Midbrain (tissue), 1 donor: ENCODE measurements around the gene EMC8.
"Not testable (repeated sequence)": the region's sequence is repeated elsewhere in the genome, so short reads cannot be mapped to it uniquely, and the experiment has no call there.

ENCODE experiments used
- DNase-seq: peaks from one replicate; lab custom pipeline; 2025; lab: John Stamatoyannopoulos, UW

The EMC8 gene

DNA sequence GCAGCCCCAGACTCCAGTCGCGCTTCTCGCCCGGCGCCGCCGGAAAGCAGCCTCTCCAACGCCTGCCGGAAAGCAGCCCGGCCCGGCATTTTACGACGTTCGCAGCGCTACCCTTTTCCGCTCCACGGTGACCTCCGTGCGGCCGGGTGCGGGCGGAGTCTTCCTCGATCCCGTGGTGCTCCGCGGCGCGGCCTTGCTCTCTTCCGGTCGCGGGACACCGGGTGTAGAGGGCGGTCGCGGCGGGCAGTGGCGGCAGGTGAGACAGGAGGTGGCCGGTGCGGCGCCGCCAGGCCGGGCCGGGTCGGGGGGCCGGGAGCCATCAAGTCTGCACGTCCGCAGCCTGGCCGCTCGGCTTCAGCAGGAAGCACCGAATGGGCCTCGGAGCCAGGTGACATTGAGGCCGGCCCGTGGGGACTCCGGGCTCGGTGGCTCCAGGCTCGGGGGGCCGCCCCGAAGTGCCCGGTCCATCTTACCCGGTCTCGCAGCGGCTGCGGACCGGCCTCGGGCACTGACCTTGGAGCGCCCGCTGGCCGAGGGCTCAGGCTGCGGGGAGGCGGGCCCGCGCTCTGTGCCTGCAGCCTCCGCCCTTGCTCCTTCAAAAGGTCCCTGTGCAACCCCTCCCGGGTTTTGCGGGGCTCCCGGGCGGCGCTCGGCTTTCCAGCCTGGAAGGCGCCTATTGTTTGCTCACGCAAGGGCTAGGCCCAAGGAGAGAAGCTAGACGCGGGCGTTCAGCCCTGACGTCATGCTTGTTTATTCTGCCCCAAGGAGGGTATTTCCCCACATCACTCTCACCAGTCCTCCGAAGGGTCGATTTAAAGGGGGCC is at the start of gene EMC8, which contains the start of gene COX4I1:
Gene EMC8 (minus strand): TSS at position 48 of the 824 bp plus-strand sequence. CDS start 249 bp downstream, outside the sequence.
Gene COX4I1 (plus strand): TSS at position 199 of the 824 bp plus-strand sequence. CDS start 1,511 bp downstream, outside the sequence.
- peak; percentile 94 for DNase-seq

DNA sequence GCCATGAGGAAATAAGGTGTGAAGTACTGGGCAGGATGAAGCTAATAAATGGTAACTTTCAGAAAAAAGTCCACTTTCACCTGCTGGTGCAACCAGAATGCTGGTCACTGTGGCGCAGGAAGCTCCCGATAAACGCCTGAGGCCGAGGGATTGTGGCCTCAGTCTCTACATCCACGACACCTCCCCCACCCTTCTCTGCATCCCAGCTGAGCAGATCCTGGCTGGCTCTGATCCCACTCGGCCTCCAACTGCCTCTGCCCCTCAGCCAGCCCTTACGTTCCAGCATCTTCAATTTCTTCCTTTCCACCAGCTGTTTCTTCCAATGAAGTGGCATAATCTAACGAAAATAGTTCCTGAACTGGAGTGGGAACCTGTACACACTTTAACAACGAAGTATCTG is 49.6 kb upstream of the EMC8 start:
- DNase-seq: no peak

DNA sequence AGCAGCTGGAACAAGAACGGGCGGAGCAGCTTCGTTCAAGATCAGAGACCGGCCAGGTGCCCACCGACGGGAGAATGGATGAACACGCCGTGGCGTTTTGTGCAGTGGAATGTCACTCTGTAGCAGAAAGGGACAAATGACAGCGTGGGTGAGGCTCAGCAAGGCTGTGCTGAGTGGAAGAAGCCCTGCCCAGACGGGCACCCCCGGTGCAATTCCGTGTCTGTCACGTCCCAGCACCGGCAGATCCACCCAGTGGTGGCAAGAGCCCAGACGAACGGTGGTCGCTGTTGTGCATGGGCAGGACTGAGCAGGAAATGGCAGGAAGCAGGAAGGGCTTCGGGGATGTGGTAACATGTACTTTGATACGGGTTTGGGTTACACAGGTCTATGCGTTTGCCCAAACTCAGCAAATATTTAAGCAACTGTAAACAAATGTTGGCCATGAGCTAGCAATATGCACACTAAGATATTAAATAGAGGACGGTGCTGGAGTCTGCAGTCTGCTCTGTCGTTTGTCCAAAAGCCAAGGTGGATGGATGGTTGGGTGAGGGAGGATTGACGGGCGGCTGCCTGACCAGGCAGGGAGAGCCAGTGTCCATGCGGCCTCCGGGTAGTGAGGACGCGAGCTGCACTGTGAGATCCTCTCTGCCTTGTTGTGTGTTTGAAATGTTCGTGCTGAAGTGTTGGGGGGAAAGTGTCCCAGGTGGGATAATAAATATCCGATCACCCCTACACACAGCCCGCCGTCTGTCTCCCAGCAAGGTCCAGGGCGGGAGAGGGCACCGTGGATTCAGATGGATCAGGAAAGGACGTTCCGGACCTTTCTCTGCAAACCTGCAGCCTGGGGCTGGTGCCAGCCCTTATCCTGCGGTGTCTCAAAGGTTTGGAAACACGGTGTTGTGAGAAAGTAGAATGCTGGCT is 48.6 kb upstream of the EMC8 start:
- DNase-seq: no peak

DNA sequence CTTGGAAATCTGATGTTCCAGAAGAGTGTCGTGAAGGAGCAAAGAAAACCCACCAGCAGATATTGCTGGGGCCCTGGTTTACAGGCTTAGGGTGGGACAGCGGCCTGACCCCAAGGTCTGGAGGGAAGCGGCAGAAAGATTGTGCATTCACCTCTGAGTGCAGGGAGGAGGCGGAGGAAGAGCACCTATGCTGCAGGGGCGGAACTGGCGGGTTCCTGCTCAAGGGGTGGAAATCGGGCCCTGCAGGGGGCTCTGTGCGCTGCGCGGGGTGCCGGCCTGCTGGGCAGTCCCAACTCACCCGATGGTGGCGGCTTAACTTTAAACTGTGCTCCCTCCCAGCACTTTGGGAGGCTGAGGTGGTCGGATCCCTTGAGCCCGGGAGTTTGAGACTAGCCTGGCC is 47.7 kb upstream of the EMC8 start:
- no peak for DNase-seq

DNA sequence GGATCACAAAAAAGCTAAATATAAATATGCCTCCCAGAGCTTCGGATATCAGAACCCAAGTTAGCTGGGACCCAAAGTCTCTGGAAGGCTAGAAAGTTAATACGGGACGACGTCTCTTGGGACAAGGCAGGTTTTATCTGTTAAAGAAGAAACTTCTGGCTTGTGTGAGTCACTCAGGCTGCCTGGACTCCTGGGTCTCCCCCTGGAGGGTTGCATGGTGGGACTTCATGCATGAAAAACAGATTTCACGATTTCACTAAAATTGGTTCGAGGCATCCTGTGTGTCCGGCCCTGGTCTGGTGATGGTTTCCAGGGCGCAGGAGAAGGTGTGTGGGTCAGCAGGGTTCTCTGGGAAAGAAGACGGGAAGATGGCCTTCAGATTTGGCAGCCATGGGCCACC is 47.1 kb upstream of the EMC8 start:
- no peak for DNase-seq

DNA sequence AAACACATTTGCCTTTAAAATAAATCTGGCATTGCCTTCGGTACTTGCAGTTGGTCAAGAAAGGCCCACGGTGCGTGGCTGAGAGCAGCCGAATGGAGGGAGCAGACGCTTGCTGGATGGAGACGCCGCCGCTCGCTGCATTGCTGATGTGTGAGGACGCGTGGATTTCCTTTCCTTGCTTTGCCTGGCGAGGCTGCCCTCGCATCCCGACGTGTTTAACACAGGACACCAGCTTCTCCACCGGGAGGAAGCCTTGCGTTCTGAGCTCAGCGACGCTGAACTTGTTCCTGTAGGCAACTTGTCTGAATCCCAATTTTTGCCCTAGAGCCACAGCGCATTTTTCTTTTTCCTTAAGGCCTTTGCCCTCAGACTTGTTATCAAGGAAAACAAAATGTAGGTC is 45.9 kb upstream of the EMC8 start:
- DNase-seq: no peak

DNA sequence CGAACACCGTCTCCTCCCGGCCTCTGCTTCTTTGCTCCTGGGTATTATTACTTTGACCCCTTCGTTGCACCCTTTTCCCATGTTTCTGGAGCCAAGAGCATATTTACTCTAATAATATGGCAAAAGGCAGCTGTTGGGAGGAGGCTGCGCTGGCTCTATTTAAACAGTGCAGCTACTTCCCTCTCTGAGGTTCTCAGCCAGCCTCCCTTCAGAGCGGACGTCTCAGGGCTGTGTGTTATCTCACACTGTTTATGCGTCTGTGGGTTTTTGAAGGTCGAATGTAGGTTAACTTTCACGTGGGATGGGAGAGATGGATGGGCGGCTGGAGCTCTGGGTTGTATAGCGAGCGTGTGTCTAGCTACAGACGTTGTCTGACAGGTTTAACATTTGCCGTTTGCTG is 45.4 kb upstream of the EMC8 start:
- DNase-seq: no peak

DNA sequence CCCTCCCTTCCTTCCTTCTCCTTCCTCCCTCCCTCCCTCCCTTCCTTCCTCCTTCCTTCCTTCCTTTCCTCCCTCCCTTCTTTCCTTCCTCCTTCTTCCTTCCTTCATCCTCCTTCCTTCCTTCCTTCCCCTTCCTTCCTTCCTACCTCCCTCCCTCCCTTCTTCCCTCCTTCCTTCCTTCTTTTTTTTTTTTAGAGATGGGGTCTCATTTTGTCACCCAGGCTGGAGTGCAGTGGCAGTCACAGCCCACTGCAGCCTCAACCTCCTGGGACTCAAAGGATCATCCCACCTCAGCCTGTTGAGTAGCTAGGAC is 44.8 kb upstream of the EMC8 start:
- DNase-seq: no peak

DNA sequence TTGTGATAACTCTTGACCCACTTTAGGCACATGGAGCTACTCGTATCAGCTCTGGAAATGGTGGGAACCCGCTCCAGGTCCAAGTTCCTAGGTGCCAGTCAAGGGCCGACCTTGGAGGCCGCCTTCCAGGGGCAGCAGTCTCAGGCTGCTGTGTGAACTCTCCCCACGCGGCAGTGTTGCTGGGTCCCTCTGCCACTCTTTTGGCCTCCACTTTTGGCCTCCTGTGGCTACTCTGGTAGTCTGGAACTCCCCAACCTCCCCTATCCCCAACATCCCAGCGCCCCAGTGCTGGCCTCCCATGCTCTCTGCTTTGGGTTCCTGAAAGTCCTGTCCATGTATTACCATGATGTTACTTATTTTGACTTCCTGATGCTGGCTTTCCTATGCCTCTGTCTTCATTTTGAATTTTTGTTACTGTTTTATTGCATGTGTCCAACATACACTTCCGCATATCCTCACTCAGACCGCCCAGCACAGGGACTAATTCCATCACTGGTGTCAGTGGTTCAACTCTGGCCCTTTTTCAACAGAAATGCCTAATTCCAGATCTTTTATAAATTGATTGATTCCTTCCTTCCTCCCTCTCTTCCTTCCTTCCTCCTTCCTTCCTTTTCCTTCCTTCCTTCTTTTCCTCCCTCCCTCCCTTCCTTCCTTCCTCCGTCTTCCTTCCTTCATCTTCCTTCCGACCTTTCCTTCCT is 44.3 kb upstream of the EMC8 start:
- DNase-seq: no peak

DNA sequence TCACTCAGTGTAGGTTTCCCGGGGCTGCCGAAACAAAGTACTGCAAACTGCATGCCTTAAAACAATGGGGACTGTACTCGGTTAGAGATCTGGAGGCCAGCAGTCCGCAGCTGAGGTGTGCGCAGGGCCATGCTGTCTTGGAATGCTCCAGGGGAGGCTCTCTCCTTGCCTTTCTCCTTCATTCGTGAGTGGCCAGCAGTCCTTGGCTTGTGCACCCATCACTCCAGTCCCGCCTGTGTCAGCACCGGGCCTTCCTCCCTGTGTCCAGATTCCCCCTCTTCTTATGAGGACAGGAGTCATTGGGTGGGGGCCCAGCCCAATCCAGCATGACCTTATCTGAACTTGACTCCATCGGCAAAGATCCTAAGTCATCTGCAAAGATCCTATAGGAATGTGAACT is 43.5 kb upstream of the EMC8 start:
- DNase-seq: no peak

DNA sequence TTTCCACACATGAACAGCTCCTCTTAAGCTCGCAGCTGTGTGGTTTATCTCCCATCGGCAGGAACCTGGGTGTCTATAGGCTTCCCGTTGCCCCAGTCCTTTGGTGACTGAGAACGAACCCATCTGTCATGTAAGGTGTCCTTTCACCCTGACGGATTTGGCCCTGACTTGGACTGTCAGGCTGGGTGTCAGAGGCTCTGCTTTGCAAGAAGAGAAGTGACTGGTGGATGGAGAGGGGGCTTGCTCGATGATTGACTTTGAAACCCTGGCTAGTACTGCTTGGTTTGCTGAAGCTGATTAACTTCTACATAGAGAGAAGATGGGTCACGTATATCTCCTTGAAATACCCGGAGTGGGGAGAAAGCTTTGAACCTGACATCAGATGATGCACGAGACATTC is 43.1 kb upstream of the EMC8 start:
- no peak for DNase-seq

DNA sequence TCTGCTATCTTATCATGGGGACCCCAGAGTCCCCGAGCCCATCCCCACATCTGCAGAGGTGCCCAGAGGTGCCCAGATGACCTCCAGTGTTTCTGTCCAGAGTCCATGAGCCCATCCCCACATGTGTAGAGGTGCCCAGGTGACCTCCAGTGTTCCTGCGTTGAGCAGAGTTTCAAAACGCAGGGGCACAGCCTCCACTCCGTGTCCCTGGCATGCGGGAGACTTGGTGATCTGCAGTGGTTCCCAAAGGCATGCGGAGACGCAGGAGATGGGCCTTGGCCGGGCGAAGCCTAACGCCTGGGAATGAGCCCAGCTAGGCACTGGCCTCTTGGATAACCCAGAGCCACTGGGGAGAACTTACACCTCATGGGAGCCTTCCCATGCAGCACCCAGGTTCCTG is 41.5 kb upstream of the EMC8 start:
- no peak for DNase-seq

DNA sequence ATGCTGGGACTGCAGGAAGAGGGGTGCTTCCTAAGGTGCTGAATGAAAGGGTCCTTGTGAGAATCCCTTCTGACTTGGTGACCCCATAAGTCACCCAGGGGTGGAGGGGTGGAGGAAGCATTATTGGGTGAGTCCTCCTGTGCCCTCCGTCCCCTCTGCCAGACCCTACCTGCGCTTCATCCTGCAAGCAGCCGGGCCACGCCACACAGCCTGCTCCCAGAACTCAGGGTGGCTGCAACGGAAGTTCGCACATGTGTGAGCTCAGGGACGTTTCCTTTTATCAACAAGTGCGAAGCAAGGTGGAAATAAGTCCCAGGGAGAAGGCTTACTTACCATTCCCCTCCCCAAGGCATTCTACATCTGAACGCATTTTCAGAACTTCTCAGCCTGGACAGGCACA is 41.1 kb upstream of the EMC8 start:
- no peak for DNase-seq

DNA sequence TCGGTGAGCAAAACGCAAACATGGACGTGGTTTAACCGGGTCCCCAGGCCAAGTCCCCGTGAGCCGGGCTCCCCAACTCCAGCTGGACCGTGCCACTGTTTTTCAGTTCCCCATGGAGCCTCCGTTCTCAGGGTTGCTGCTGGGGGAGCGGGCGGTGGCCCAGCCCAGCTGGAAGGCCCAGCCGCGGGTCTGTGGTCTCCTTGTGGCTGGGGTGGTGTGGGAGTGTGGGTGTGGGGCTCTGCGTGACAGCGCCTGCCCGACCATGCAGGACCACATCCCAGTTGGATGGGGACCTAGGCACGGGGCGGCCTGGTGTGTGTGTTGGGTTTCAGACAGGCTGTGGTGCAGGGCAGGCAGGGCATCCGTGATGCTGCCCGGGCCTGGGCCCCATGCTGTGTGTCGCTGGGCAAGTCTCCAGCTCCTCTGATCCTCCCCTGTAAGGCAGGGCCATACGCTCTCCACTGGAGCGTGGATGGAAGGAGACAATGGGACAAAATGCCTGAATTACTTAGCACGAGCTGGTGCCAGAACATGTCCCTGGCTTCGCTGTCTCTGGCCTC is 40.4 kb upstream of the EMC8 start:
- DNase-seq: no peak

DNA sequence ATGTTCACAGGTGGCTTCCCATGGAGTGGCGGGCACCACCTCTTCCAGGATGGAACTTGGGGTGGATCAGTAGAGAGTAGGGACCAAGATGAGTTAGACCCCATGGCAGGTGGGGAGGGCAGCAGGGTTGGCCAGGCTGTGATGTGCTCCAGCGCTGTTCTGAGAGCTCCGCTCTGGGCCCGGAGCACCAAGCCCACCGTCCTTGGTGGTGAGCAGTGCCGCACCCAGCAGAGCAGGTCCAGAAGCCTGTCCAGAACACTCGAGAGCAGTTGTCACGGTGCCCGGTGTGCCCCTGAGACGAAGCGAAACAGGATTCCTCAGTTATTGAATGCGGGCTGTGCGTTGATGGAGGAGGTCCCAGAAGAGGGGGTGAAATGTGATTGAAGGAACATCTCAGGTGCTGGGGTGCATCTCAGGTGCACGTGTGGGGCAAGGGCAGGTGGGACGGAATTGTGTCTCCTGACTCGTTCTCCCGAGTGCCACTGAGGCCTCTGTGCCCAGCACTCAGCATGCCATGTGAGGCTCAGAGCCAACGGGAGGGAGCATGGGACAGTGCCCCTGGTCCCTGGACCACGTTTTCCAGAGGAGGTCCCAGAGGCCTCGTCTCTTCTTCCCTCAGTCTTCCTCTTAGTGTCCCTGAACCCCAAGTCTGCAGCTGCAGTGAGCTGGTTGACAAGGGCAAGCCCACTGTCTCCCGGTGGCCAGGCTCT is 39.7 kb upstream of the EMC8 start:
- DNase-seq: no peak

DNA sequence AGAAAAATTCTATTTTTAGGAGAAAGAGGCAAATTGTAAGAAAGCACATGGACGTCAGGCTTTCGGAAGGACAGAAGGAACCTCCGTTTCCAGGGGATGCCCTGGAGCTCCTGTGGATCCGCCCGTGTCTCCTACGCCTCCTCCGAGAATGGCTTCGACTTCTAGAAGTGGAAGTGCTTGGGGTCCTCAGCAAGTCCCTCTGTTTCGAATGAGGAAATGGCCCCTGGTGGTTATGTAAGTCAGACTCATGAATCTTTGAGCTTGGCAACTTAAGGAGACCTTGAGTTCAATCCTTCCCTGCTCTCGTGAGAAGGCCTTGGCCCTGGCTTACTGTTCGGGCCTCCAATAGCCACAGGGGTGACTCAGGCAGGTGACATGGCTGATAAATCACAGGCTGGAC is 39.0 kb upstream of the EMC8 start:
- no peak for DNase-seq

DNA sequence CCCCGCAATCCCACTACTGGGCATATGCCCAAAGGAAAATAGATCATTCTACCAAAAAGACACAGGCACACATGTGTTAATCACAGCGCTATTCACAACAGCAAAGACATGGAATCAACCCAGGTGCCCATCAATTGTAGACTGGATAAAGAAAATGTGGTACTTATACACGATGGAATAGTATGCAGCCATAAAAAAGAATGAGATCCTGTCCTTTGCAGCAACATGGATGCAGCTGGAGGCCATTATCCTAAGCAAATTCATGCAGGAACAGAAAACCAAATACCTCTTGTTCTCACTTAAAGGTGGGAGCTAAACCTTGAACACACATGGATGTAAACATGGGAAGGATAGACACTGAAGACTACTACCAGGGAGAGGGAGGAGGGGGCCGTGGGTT is 38.3 kb upstream of the EMC8 start:
- DNase-seq: not testable (repeated sequence)

DNA sequence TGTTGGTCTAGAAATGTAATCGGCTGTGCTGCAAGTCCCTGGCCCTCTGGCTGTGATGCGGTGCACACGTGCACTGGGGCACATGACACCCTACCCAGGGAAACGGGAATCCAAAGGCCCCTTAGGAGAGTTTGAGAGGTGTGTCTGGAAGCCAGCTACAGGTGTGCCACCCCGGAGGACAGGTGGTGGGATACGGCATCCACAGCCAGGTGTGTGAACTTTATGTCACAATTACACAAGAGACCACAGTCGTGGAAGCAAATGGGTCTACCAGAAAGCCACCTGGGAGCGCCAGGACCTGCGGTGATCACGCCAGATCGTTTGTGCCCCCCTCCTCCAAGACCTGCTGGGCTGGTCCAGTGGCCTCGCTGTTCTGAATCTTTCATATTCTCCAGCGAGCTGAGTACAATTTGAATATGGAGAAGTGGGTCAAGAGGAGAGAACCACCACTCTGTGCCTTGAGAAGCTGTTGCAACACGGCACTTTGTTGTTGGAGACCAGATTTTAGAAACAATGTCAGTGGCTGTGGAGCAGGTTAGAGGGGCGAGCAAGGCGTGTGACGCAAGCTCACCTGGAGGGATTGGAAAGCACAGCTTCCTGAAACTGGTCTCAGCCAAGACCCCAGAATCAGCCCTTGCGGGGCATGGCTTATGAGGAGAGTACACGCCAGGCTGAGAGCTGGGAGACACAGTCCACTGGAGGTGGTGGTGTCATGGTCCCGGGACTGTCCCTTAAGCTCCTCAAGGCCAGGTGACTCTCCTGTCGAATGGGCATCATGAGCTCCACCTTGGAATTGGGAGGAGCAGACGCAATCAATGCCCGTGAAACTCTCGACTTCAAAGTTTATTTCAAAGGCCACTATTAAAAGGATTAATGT is 37.6 kb upstream of the EMC8 start:
- DNase-seq: no peak

DNA sequence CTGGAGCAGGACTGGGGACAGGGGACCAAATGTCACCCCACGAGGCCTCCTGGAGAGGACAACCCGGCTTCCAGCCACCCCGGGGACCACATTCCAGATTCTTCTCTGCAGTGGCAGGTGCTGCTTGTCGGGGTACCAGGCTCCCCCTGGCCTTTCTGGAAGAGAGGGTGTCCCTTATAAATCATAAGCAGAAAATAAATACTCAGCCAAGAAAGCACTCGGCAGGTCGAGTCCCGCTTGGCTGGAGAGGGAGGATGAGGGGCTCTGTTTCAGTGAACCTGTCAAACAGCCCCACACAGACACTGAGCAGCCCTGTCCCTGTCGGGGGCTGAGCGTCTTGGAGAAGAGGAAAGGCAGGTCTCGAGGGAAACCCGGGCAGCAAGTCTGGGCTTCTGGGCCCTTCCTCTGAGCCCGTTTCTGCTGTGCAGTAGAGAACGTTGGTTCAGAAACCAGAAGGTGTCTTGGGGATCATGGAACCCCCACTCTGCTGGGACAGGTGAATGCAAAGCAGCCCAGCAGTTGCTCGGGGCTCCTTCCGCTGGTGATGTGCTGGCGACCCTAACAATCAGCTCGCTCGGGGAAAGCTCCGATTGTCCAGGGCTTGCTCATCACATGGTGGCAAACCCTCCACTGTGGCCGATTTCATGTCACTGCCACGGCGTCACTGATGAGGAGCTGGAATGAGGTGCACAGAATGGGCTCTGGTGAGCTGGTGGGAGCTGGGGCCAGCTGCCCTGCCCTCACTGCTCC is 36.8 kb upstream of the EMC8 start:
- no peak for DNase-seq

DNA sequence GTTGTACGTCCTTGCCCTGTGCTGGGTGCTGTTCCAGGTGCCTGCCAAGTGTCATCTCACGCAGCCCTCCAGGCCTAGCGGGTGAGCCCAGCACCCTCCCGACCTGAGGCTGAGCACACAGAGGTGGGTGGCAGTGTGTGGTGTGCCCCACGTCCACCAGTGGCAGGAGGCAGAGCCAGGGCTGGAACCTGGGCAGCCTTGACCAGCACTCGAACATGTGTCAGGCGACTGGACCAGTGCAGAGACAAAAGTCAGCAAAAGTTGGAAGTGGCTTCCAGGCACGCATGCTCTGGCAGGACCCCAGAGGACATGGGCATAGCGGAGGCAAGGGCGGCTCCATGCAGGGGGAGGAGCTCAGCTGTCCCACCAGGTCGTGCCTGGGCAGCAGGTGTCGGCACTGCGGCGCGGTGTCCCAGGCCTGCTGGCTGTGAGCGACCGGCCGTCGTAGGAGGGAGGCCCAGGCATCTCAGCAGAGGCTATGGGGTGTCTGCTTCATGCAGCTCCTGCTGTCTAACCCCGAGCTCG is 35.9 kb upstream of the EMC8 start:
- DNase-seq: no peak
